Activated CD4-positive, alpha-beta T cell treated with anti-CD3 and anti-CD28 coated beads, Interleukin-10, Interleukin-2, amounts not matched to agents 100 ng/mL and 50 ng/mL, durations not matched to agents 16 hours and 8 hours (primary cell): ENCODE measurements around the gene KMT2A.

ENCODE experiments used
- DNase-seq: peaks from one replicate; pipeline ENCODE4 v3.0.0-alpha.2; 2020

The KMT2A gene

GRCh38 chr11:118533769-118534729 is 97.8 kb downstream of the KMT2A start:
- no peak for DNase-seq

- DNase-seq, result no peak
These were observed 99.0 kb downstream of the KMT2A start for GRCh38 chr11:118535261-118535660.

- DNase-seq, result no peak
These were observed 100.4 kb downstream of the KMT2A start for GRCh38 chr11:118536726-118537125.

- no peak for DNase-seq
These were observed 101.2 kb downstream of the KMT2A start for GRCh38 chr11:118537409-118537980.

GRCh38 chr11:118544010-118544646 is 107.8 kb downstream of the KMT2A start:
- no peak for DNase-seq

- DNase-seq, result no peak
These were observed 108.3 kb downstream of the KMT2A start for GRCh38 chr11:118544647-118545010.

- DNase-seq, result no peak
These were observed 109.2 kb downstream of the KMT2A start for GRCh38 chr11:118545533-118545932.

GRCh38 chr11:118547132-118547531 is 110.8 kb downstream of the KMT2A start:
- no peak for DNase-seq

- DNase-seq, result no peak
These were observed 116.0 kb downstream of the KMT2A start for GRCh38 chr11:118552341-118552740.

GRCh38 chr11:118560806-118561205 is 124.5 kb downstream of the KMT2A start:
- no peak for DNase-seq

GRCh38 chr11:118565051-118565450 is 128.8 kb downstream of the KMT2A start:
- DNase-seq, result no peak

GRCh38 chr11:118569670-118570069 is 133.4 kb downstream of the KMT2A start:
- DNase-seq, result no peak

GRCh38 chr11:118570787-118571186 is 134.5 kb downstream of the KMT2A start:
- no peak for DNase-seq

- peak; percentile 5 for DNase-seq
These were observed 135.4 kb downstream of the KMT2A start for GRCh38 chr11:118571701-118572060.

GRCh38 chr11:118572061-118572980 is 136.0 kb downstream of the KMT2A start, which contains the start of gene ARCN1:
ARCN1 (plus strand) TSS chr11:118572409; CDS start chr11:118572548, 139 bp downstream.
- DNase-seq, result peak; percentile 86

- peak; percentile 75 for DNase-seq
These were observed 136.8 kb downstream of the KMT2A start for GRCh38 chr11:118572981-118573550.

GRCh38 chr11:118574636-118575035 is 138.3 kb downstream of the KMT2A start:
- DNase-seq, result no peak
